ENCODE results near the gene RPS27L. TPM values are rescaled to one million over a fixed set of nuclear protein-coding genes. Genes with fewer than 3 reads are reported as not detected.

The RPS27L gene
- total and polyA plus RNA-seq, 4 donors = 69.6 to 176 (median 84.6) TPM

DNA sequence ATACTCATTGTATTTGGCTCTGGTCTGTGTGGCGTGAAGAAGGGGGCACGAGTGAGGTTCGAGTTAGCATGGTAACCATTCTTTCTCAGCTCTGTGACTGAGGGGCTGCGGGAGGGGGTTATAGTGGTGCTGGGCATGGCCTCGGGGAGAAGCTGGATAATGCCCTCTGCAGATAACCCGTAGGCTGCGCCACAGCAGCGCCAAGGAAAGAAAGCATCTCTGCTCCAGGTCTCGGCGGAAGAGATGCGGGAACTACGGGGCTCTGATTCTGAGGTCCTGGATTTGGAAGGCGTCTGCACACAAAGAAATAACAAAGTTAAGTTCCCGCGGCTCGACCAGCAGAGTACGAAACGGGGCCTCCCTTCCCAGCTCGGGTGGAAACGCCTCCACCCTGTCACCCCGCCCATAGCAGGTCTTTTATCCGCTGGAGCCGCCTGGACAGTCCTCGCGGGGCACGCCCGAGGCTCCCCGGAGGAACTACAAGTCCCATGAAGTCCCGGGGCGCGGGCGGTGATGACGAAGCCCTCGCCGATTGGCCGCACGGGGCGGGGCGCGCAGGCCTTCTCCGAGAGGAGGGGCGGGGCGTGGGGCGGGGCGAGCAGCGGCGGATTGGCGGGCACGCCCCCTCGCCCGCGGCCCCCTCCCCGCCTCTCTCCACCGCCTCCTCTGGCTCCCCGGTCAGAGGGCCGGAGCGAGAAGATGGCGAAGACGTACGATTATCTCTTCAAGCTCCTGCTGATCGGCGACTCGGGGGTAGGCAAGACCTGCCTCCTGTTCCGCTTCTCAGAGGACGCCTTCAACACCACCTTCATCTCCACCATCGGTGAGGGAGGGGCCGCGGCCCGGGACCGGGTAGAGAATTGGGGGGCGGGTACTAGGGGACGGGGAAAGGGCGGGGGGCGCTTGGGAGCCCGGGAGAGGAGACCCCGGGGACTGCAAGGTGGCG lies 31.9 kb upstream of the RPS27L start, which contains the start of gene RAB8B:
RAB8B (plus strand) TSS at position 681 of the 946 bp plus-strand sequence; CDS start at position 700, 19 bp downstream.
- Histone ChIP-seq H3K4me3 (peak within 1 kb of the TSS; percentile 80), H3K27ac (ENCODE audit: low read depth in 1 of 2, low read length in 1 of 2) (peak within 1 kb of the TSS; percentile 14 to 93), H3K36me3 (ENCODE audit: control insufficient read depth in 4 of 4, insufficient read depth in 4 of 4, low read length in 4 of 4) (peaks cover 0 to 3% (median 0%) of the 10 kb centered on the region in 4 donors), H3K27me3 (ENCODE audit: control insufficient read depth in 3 of 3, insufficient read depth in 3 of 3, low read length in 2 of 3) (no peaks in the 10 kb centered on the region), H3K9ac (ENCODE audit: insufficient read depth in 1 of 2, low read length in 2 of 2) (peak within 1 kb of the TSS; percentile 73 to 98), H3K9me3 (ENCODE audit: control insufficient read depth in 4 of 4, insufficient read depth in 3 of 4, low read length in 3 of 4) (no peaks in the 10 kb centered on the region), H3K4me1 (ENCODE audit: control insufficient read depth in 5 of 5, insufficient read depth in 5 of 5, low read length in 5 of 5) (peaks cover 0 to 39% (median 12%) of the 10 kb centered on the region in 5 donors)
- peak; percentile 98 to 99 (median 98) for DNase-seq
- 1% methylated on average over 75 to 77 of the region's 77 CpGs for WGBS, 2 donors
- ATAC-seq (ENCODE audit: insufficient read depth, low FRiP score) = peak; percentile 99
- no peak for TF ChIP-seq CTCF (IDR thresholded peaks at IDR 0.05; ENCODE audit: control extremely low read depth, extremely low read depth)

DNA sequence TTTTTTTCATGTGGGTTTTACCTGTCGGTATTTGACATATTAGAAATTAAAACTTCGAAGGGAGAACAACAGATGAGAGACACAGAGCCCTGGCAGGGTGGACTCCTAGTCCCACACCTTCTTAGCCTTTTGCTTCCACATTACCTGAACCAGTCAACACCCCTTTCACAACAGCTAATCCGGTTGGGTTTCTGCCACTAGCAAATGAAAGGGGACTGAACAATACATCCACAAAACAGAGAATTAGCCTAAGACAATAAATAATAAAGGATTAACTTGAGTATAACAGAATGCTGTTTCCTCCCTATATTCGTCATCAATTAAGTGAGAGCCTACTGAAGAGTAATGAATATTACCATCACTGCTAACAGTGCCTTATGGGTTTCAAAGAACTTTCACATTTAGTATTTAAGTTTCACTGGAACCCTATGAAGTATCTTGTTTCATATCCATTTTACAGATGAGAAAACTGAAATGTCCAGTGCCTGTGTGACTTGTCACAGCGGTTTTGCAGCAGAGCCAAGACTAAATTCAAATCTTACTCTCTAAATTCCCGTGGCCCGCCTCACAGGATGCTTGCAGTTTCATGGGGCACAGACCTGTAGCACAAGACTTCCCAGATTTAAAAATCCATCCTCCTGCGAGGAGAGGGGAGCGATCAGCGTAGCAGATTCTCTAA lies 31.1 kb upstream of the RPS27L start:
- H3K9ac ChIP-seq (ENCODE audit: insufficient read depth in 1 of 2, low read length in 2 of 2) = peak overlapping the region in 1 of 2 donors; percentile 90
- peak overlapping the region in 1 of 2 donors; percentile 4 for H3K27ac ChIP-seq (ENCODE audit: low read depth in 1 of 2, low read length in 1 of 2)
- peaks cover 0 to 3% (median 0%) of the 10 kb centered on the region in 4 donors for H3K36me3 ChIP-seq (ENCODE audit: control insufficient read depth in 4 of 4, insufficient read depth in 4 of 4, low read length in 4 of 4)
- H3K4me3 ChIP-seq = peak overlapping the region; percentile 2
- H3K4me1 ChIP-seq (ENCODE audit: control insufficient read depth in 5 of 5, insufficient read depth in 5 of 5, low read length in 5 of 5) = peaks cover 0 to 31% (median 10%) of the 10 kb centered on the region in 5 donors
- no peaks in the 10 kb centered on the region for H3K27me3 ChIP-seq (ENCODE audit: control insufficient read depth in 3 of 3, insufficient read depth in 3 of 3, low read length in 2 of 3)
- 42 to 46% methylated on average over 10 of the region's 10 CpGs for WGBS, 2 donors
- no peak for DNase-seq
- no peaks in the 10 kb centered on the region for H3K9me3 ChIP-seq (ENCODE audit: control insufficient read depth in 4 of 4, insufficient read depth in 3 of 4, low read length in 3 of 4)
- ATAC-seq (ENCODE audit: insufficient read depth, low FRiP score) = no peak
- no peak for TF ChIP-seq CTCF (IDR thresholded peaks at IDR 0.05; ENCODE audit: control extremely low read depth, extremely low read depth)

- Histone ChIP-seq H3K27ac (ENCODE audit: low read depth in 1 of 2, low read length in 1 of 2) (no peak overlapping the region), H3K36me3 (ENCODE audit: control insufficient read depth in 4 of 4, insufficient read depth in 4 of 4, low read length in 4 of 4) (peaks cover 0 to 3% (median 0%) of the 10 kb centered on the region in 4 donors), H3K9ac (ENCODE audit: insufficient read depth in 1 of 2, low read length in 2 of 2) (no peak overlapping the region), H3K27me3 (ENCODE audit: control insufficient read depth in 3 of 3, insufficient read depth in 3 of 3, low read length in 2 of 3) (no peaks in the 10 kb centered on the region), H3K4me3 (no peak overlapping the region), H3K9me3 (ENCODE audit: control insufficient read depth in 4 of 4, insufficient read depth in 3 of 4, low read length in 3 of 4) (no peaks in the 10 kb centered on the region), H3K4me1 (ENCODE audit: control insufficient read depth in 5 of 5, insufficient read depth in 5 of 5, low read length in 5 of 5) (peaks cover 0 to 27% (median 10%) of the 10 kb centered on the region in 5 donors)
- ATAC-seq (ENCODE audit: insufficient read depth, low FRiP score) (no peak), DNase-seq (no peak)
- WGBS, 2 donors = 82 to 88% methylated on average over 5 of the region's 5 CpGs
- no peak for TF ChIP-seq CTCF (IDR thresholded peaks at IDR 0.05; ENCODE audit: control extremely low read depth, extremely low read depth)
Measured at GRCh38 chr15:63187589-63188226, 30.4 kb upstream of the RPS27L start.
